SH-SY5Y (cell line): Measurements from ENCODE around the gene CCN5.
A peak's percentile ranks its signal among the peaks of the same experiment; 100 is the strongest.

Experiments
- GATA2 ChIP-seq: IDR thresholded peaks from 2 replicates; pipeline ENCODE4 v1.6.1; 2011; ENCODE audit warnings: mild to moderate bottlenecking, low read depth, low read length
- GATA3 ChIP-seq: IDR thresholded peaks from 2 replicates; pipeline ENCODE4 v1.6.1; 2011; ENCODE audit warnings: low read depth, mild to moderate bottlenecking, low read length, moderate library complexity

The CCN5 gene

GRCh38 chr20:44714701-44715498 lies at the start of gene CCN5:
CCN5 (plus strand) TSS chr20:44715369; CDS start chr20:44715391, 22 bp downstream.
- TF ChIP-seq GATA3 (no peak), GATA2 (no peak)

GRCh38 chr20:44666066-44666465 lies 49.1 kb upstream of the CCN5 start:
- TF ChIP-seq GATA3: no peak
- TF ChIP-seq GATA2: no peak

GRCh38 chr20:44678242-44678641 lies 36.9 kb upstream of the CCN5 start:
- TF ChIP-seq GATA3 (no peak), GATA2 (no peak)

- TF ChIP-seq GATA2 (peak; percentile 89), GATA3 (peak; percentile 71)
These were observed 36.1 kb upstream of the CCN5 start for GRCh38 chr20:44678990-44679611.

- TF ChIP-seq GATA3 (no peak), GATA2 (no peak)
These were observed 33.2 kb upstream of the CCN5 start for GRCh38 chr20:44681796-44682566.

GRCh38 chr20:44683263-44684046 lies 31.7 kb upstream of the CCN5 start:
- TF ChIP-seq GATA2: no peak
- TF ChIP-seq GATA3: no peak

GRCh38 chr20:44684047-44684967 lies 30.9 kb upstream of the CCN5 start:
- TF ChIP-seq GATA3: no peak
- no peak for TF ChIP-seq GATA2

GRCh38 chr20:44686934-44687333 lies 28.2 kb upstream of the CCN5 start:
- no peak for TF ChIP-seq GATA3
- TF ChIP-seq GATA2: no peak

- no peak for TF ChIP-seq GATA2
- TF ChIP-seq GATA3: no peak
These were observed 27.0 kb upstream of the CCN5 start for GRCh38 chr20:44688053-44688625.

GRCh38 chr20:44689809-44690208 lies 25.4 kb upstream of the CCN5 start:
- TF ChIP-seq GATA3 (no peak), GATA2 (no peak)

- no peak for TF ChIP-seq GATA3
- TF ChIP-seq GATA2: no peak
These were observed 24.3 kb upstream of the CCN5 start for GRCh38 chr20:44690781-44691423.
